Muscle layer of colon (tissue), 2 donors: ENCODE data around the gene TNIP2.

Source experiments
- H3K27ac ChIP-seq: one replicate; pipeline ENCODE4 v1.7.0; 2013; ENCODE audit warnings: low read depth, mild to moderate bottlenecking, low read length, moderate library complexity
- H3K27me3 ChIP-seq, 2 donors: one replicate each; pipeline ENCODE4 v1.7.0; 2013; ENCODE audit warnings: low read length in 2 of 2, mild to moderate bottlenecking in 2 of 2; ENCODE audit not compliant: insufficient read depth in 2 of 2, control insufficient read depth in 1 of 2
- H3K36me3 ChIP-seq: one replicate; pipeline ENCODE4 v1.7.0; 2013; ENCODE audit warnings: mild to moderate bottlenecking, low read length; ENCODE audit not compliant: insufficient read depth
- H3K4me1 ChIP-seq: one replicate; pipeline ENCODE4 v1.7.0; 2013; ENCODE audit warnings: mild to moderate bottlenecking, low read length; ENCODE audit not compliant: insufficient read depth
- H3K4me3 ChIP-seq, 2 donors: one replicate each; pipeline ENCODE4 v1.7.0; 2013; ENCODE audit warnings: low read length in 2 of 2, low read depth in 1 of 2, mild to moderate bottlenecking in 1 of 2, moderate library complexity in 1 of 2
- H3K9ac ChIP-seq: one replicate; pipeline ENCODE4 v1.7.0; 2013; ENCODE audit warnings: low read length
- H3K9me3 ChIP-seq: one replicate; pipeline ENCODE4 v1.7.0; 2013; ENCODE audit warnings: mild to moderate bottlenecking, low read length
- donor health status: abdominal sarcoma.
- donor health status: Adenocarcinoma of cecum.

TNIP2 gene

GRCh38 chr4:2696423-2696822 lies 59.7 kb downstream of the TNIP2 start:
- Histone ChIP-seq H3K27ac (no peak overlapping the region), H3K4me3 (no peak overlapping the region), H3K27me3 (no peaks in the 10 kb centered on the region), H3K9me3 (no peaks in the 10 kb centered on the region), H3K36me3 (peaks cover 81% of the 10 kb centered on the region), H3K9ac (no peak overlapping the region), H3K4me1 (no peaks in the 10 kb centered on the region)

GRCh38 chr4:2695346-2696060 lies 60.6 kb downstream of the TNIP2 start:
- no peak overlapping the region for H3K9ac ChIP-seq

GRCh38 chr4:2694691-2695090 lies 61.4 kb downstream of the TNIP2 start:
- H3K27ac ChIP-seq: no peak overlapping the region
- no peaks in the 10 kb centered on the region for H3K4me1 ChIP-seq
- H3K27me3 ChIP-seq: no peaks in the 10 kb centered on the region
- H3K9ac ChIP-seq: no peak overlapping the region
- no peak overlapping the region for H3K4me3 ChIP-seq
- H3K36me3 ChIP-seq: peaks cover 81% of the 10 kb centered on the region
- H3K9me3 ChIP-seq: no peaks in the 10 kb centered on the region

More at GRCh38 chr4:2695346-2696060, 60.6 kb downstream of the TNIP2 start:
- Histone ChIP-seq H3K27me3 (no peaks in the 10 kb centered on the region), H3K4me3 (no peak overlapping the region), H3K36me3 (peaks cover 81% of the 10 kb centered on the region), H3K9me3 (no peaks in the 10 kb centered on the region), H3K4me1 (no peaks in the 10 kb centered on the region), H3K27ac (no peak overlapping the region)

GRCh38 chr4:2691952-2692435 lies 64.1 kb downstream of the TNIP2 start:
- Histone ChIP-seq H3K4me1 (no peaks in the 10 kb centered on the region), H3K9me3 (no peaks in the 10 kb centered on the region), H3K27ac (no peak overlapping the region), H3K9ac (no peak overlapping the region), H3K4me3 (no peak overlapping the region), H3K27me3 (no peaks in the 10 kb centered on the region), H3K36me3 (peaks cover 84% of the 10 kb centered on the region)
